ENCODE measurements around the gene GJC2. TPM values are rescaled to one million over a fixed set of nuclear protein-coding genes. Genes with fewer than 3 reads are reported as not detected.

GJC2 gene
- total and polyA plus RNA-seq, 4 experiments from 2014 or later = 0.61 to 0.80 TPM; not detected in 2

DNA sequence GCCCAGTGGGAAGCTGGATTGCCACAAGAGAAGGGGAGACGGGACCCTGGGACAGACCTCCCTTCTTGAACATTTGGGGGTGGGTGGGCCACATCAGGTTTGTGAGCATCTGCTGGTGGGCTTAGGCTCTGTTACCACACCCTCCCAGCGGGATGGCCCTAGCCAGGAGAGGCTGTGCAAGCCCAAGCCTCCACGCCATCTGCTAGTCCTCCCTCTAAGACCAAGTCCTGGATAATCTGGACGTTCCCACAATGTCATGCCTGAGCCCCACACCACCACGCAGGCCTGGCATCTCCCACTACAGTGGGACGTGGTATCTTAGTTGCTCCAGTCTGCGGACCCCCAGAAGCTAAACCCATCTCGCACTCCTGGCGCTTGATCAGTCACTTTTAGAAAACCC lies 12.1 kb downstream of the GJC2 start:
- no peaks in the 10 kb centered on the region for H3K27me3 ChIP-seq (ENCODE audit: insufficient read depth, low read length)
- Mint-ChIP-seq H3K4me3 (peak overlapping the region in 1 of 8 donors; percentile 25), H3K27me3 (no peaks in the 10 kb centered on the region), H3K27ac (peak overlapping the region in 5 of 7 donors; percentile 47 to 79 (median 68)), H3K36me3 (peaks cover 0 to 2% of the 10 kb centered on the region in 2 donors), H3K4me1 (peaks cover 11 to 47% (median 26%) of the 10 kb centered on the region in 4 donors), H3K9me3 (no peaks in the 10 kb centered on the region)
- DNase-seq = no peak
- ChIA-PET POLR2A (ENCODE audit: partially characterized antibody) (interaction anchor here (1.3 to 2.2 kb wide), 3 partner anchors 19 to 21 kb away, joined by 3 to 9 read pairs (median 4); partner anchors contain the start of gene GUK1), CTCF (ENCODE audit: partially characterized antibody) (interaction anchor here (0.6 to 1.3 kb wide), 3 partner anchors 9 to 298 kb away, joined by 3 read pairs; no protein-coding TSS in a partner anchor)
- peaks cover 31% of the 10 kb centered on the region for H3K4me1 ChIP-seq (ENCODE audit: insufficient read depth, low read length)
- no peak overlapping the region for H3K27ac ChIP-seq (ENCODE audit: low read depth, low read length)
- no peaks in the 10 kb centered on the region for H3K36me3 ChIP-seq (ENCODE audit: insufficient read depth, low read length)
- intact Hi-C loops (cut with micrococcal nuclease) = loop anchor here (10.0 kb wide), 1 partner anchor 397 kb away; no protein-coding TSS in a partner anchor
- no peaks in the 10 kb centered on the region for H3K9me3 ChIP-seq (ENCODE audit: control insufficient read depth in 1 of 2, low read length in 2 of 2)
- H3K4me3 ChIP-seq (ENCODE audit: low read length in 2 of 2) = no peak overlapping the region

GRCh38 chr1:228162286-228163006 lies 12.7 kb downstream of the GJC2 start:
- no peaks in the 10 kb centered on the region for H3K9me3 Mint-ChIP-seq
- H3K4me1 Mint-ChIP-seq = peaks cover 12 to 50% (median 28%) of the 10 kb centered on the region in 4 donors
- no peaks in the 10 kb centered on the region for H3K36me3 ChIP-seq (ENCODE audit: insufficient read depth, low read length)
- DNase-seq = peak in 1 of 5 donors; percentile 49
- H3K4me1 ChIP-seq (ENCODE audit: insufficient read depth, low read length) = peaks cover 37% of the 10 kb centered on the region
- intact Hi-C loops (cut with micrococcal nuclease) = loop anchor here (10.0 kb wide), 1 partner anchor 398 kb away; no protein-coding TSS in a partner anchor
- H3K4me3 Mint-ChIP-seq = no peak overlapping the region
- no peaks in the 10 kb centered on the region for H3K27me3 Mint-ChIP-seq
- no peak overlapping the region for H3K27ac ChIP-seq (ENCODE audit: low read depth, low read length)
- H3K27ac Mint-ChIP-seq = peak overlapping the region in 5 of 7 donors; percentile 15 to 70 (median 66)
- ChIA-PET POLR2A (ENCODE audit: partially characterized antibody) (interaction anchor here (1.3 to 2.2 kb wide), 3 partner anchors 19 to 22 kb away, joined by 3 to 9 read pairs (median 4); partner anchors contain the start of gene GUK1), CTCF (ENCODE audit: partially characterized antibody) (interaction anchor here (0.6 to 1.3 kb wide), 3 partner anchors 9 to 297 kb away, joined by 3 read pairs; no protein-coding TSS in a partner anchor)
- peaks cover 0 to 2% of the 10 kb centered on the region in 2 donors for H3K36me3 Mint-ChIP-seq
- no peaks in the 10 kb centered on the region for H3K9me3 ChIP-seq (ENCODE audit: control insufficient read depth in 1 of 2, low read length in 2 of 2)
- H3K27me3 ChIP-seq (ENCODE audit: insufficient read depth, low read length) = no peaks in the 10 kb centered on the region
- no peak overlapping the region for H3K4me3 ChIP-seq (ENCODE audit: low read length in 2 of 2)

DNA sequence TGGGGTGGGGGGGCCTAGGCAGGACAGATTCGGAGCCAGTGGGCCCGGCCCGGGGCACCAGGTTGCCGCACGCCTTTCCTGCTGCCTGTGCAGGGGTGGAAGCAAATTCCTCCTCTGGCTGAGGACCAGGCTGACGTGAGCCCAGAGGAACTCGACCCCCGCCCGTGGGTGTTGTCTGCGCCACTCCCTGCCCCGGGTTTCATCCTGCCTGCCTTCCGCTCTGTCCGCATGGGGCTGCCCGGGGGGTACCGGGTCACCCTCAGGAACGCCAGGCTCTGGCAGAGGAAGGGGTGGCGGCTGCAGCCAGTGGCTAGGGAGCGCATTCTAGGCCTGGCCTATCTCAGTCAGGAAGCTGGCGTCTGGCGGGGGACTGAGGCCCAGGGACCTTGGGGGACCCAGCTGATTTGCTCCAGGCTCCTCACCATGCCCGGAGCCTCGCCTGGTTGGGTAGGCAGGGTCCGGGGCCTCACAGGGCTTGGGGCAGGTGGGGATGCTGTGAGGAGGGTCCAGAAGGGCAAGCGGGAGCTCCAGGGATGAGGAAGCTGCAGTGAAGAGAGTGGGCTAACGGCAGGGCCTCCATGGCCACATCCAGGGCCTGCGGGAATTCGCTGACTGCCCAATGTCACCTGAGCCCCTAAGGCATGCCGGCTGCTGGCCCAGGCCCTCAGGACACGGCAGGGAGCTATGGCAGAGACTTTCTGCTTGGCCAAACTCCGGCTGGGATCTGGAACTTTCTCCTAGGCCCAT lies 13.4 kb downstream of the GJC2 start:
- Histone ChIP-seq H3K9me3 (ENCODE audit: control insufficient read depth in 1 of 2, low read length in 2 of 2) (no peaks in the 10 kb centered on the region), H3K27ac (ENCODE audit: low read depth, low read length) (no peak overlapping the region), H3K4me3 (ENCODE audit: low read length in 2 of 2) (no peak overlapping the region), H3K27me3 (ENCODE audit: insufficient read depth, low read length) (no peaks in the 10 kb centered on the region), H3K36me3 (ENCODE audit: insufficient read depth, low read length) (no peaks in the 10 kb centered on the region), H3K4me1 (ENCODE audit: insufficient read depth, low read length) (peaks cover 38% of the 10 kb centered on the region)
- DNase-seq = peak in 1 of 5 donors; percentile 44
- intact Hi-C loops (cut with micrococcal nuclease) = loop anchor here (10.0 kb wide), 1 partner anchor 398 kb away; no protein-coding TSS in a partner anchor
- Mint-ChIP-seq H3K36me3 (peaks cover 0 to 4% of the 10 kb centered on the region in 2 donors), H3K4me3 (no peak overlapping the region), H3K4me1 (peaks cover 17 to 57% (median 33%) of the 10 kb centered on the region in 4 donors), H3K9me3 (no peaks in the 10 kb centered on the region), H3K27ac (peak overlapping the region in 4 of 7 donors; percentile 15 to 99 (median 76)), H3K27me3 (no peaks in the 10 kb centered on the region)
- POLR2A ChIA-PET (ENCODE audit: partially characterized antibody) = interaction anchor here (1.7 to 3.9 kb wide), 2 partner anchors 12 to 20 kb away, joined by 4 to 26 read pairs; no protein-coding TSS in a partner anchor
- CTCF ChIA-PET (ENCODE audit: partially characterized antibody) = interaction anchor here (1.3 to 5.1 kb wide), 2 partner anchors 32 kb away, joined by 3 to 66 read pairs; no protein-coding TSS in a partner anchor

- H3K27me3 Mint-ChIP-seq = no peaks in the 10 kb centered on the region
- peak overlapping the region; percentile 93 to 99 (median 98) for H3K27ac Mint-ChIP-seq
- peaks cover 0 to 4% of the 10 kb centered on the region in 2 donors for H3K36me3 Mint-ChIP-seq
- ChIA-PET POLR2A (ENCODE audit: partially characterized antibody) (interaction anchor here (1.5 to 4.9 kb wide), 6 partner anchors 11 to 294 kb away, joined by 7 to 127 read pairs (median 19); partner anchors contain the start of genes GUK1 and MRPL55), CTCF (ENCODE audit: partially characterized antibody) (interaction anchor here (1.6 to 5.1 kb wide), 2 partner anchors 33 to 38 kb away, joined by 6 to 66 read pairs; no protein-coding TSS in a partner anchor)
- peaks cover 38% of the 10 kb centered on the region for H3K4me1 ChIP-seq (ENCODE audit: insufficient read depth, low read length)
- H3K9me3 Mint-ChIP-seq = no peaks in the 10 kb centered on the region
- intact Hi-C loops (cut with micrococcal nuclease) = loop anchor here (2.0 to 10.0 kb wide), 3 partner anchors 295 to 399 kb away; partner anchors contain the start of gene RNF187
- DNase-seq = peak in 1 of 5 donors; percentile 19
- H3K27ac ChIP-seq (ENCODE audit: low read depth, low read length) = peak overlapping the region; percentile 96
- H3K9me3 ChIP-seq (ENCODE audit: control insufficient read depth in 1 of 2, low read length in 2 of 2) = no peaks in the 10 kb centered on the region
- H3K4me3 Mint-ChIP-seq = peak overlapping the region in 6 of 8 donors; percentile 21 to 94 (median 62)
- no peaks in the 10 kb centered on the region for H3K36me3 ChIP-seq (ENCODE audit: insufficient read depth, low read length)
- no peaks in the 10 kb centered on the region for H3K27me3 ChIP-seq (ENCODE audit: insufficient read depth, low read length)
- peaks cover 20 to 62% (median 37%) of the 10 kb centered on the region in 4 donors for H3K4me1 Mint-ChIP-seq
- no peak overlapping the region for H3K4me3 ChIP-seq (ENCODE audit: low read length in 2 of 2)
Observed at GRCh38 chr1:228163776-228164519, 14.2 kb downstream of the GJC2 start.

DNA sequence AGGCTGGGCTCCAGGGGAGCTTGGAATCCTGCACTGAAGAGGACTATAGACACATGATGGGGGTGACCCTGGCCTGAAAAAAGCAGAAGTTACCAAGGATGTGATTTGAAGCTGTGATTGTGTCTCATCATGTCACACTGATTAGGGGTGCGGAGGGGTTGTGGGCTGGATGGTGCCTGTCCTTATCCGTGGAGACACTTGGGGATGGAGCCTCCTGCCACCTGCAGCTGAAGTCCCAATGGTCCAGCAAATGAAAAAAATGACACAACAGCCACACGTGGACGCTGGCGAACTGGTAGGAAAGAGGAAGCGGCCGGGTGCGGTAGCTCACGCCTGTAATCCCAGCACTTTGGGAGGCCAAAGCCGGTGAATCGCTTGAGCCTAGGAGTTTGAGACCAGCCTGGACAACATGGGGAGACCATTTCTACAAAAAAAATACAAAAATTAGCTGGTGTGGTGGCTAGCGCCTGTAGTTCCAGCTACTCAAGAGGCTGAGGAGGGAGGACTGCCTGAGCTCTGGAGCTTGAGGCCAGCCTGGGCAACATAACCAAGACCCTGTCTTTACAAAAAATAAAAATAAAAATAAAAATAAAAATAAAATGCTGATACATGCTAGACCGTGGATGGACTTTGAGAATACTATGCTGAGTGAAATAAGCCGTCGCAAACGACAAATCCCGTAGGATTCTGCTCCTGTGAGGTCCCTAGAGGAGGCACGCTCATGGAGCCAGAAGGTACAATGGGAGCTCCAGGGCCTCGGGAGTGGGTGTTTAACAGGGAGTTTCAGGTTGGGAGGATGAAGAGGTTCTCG lies 15.0 kb downstream of the GJC2 start:
- ChIA-PET CTCF (ENCODE audit: partially characterized antibody) (interaction anchor here (0.7 to 5.1 kb wide), 11 partner anchors 11 to 59 kb away, joined by 3 to 66 read pairs (median 5); partner anchors contain the start of genes GUK1 and MRPL55), POLR2A (ENCODE audit: partially characterized antibody) (interaction anchor here (0.9 to 4.9 kb wide), 26 partner anchors 8 to 1226 kb away, joined by 3 to 127 read pairs (median 8); partner anchors contain the start of genes ARF1, C1orf35, GUK1 and MRPL55)
- peaks cover 38% of the 10 kb centered on the region for H3K4me1 ChIP-seq (ENCODE audit: insufficient read depth, low read length)
- peaks cover 0 to 2% (median 0%) of the 10 kb centered on the region in 8 donors for H3K9me3 Mint-ChIP-seq
- H3K36me3 ChIP-seq (ENCODE audit: insufficient read depth, low read length) = no peaks in the 10 kb centered on the region
- peak overlapping the region; percentile 83 to 94 (median 92) for H3K4me3 Mint-ChIP-seq
- peak overlapping the region; percentile 59 to 76 for H3K4me3 ChIP-seq (ENCODE audit: low read length in 2 of 2)
- peaks cover 3 to 7% of the 10 kb centered on the region in 2 donors for H3K36me3 Mint-ChIP-seq
- DNase-seq = peak in 1 of 5 donors; percentile 22
- no peaks in the 10 kb centered on the region for H3K27me3 Mint-ChIP-seq
- H3K27me3 ChIP-seq (ENCODE audit: insufficient read depth, low read length) = no peaks in the 10 kb centered on the region
- H3K27ac Mint-ChIP-seq = peak overlapping the region; percentile 96 to 99 (median 98)
- peak overlapping the region; percentile 96 for H3K27ac ChIP-seq (ENCODE audit: low read depth, low read length)
- H3K9me3 ChIP-seq (ENCODE audit: control insufficient read depth in 1 of 2, low read length in 2 of 2) = no peaks in the 10 kb centered on the region
- intact Hi-C loops (cut with micrococcal nuclease) = loop anchor here (1.0 to 10.0 kb wide), 9 partner anchors 21 to 1222 kb away; partner anchors contain the start of genes C1orf35, COQ8A, GUK1 and RNF187
- H3K4me1 Mint-ChIP-seq = peaks cover 22 to 68% (median 43%) of the 10 kb centered on the region in 4 donors

Measured in CD4-positive, alpha-beta memory T cell (primary cell).